Osteoblast (primary cell): ENCODE data around the gene SLC6A13. TPM values are rescaled to one million over a fixed set of nuclear protein-coding genes. Genes with fewer than 3 reads are reported as not detected.

Experiments used
- DNase-seq: peaks from one replicate; pipeline ENCODE4 v3.0.0; 2011; ENCODE audit warnings: low spot score, mixed read lengths; ENCODE audit not compliant: insufficient read length; ENCODE audit errors: missing footprints
- H2AFZ ChIP-seq: 2 replicates; pipeline ENCODE4 v1.6.0; 2011; ENCODE audit warnings: mild to moderate bottlenecking, low read length
- H3K27ac ChIP-seq: 2 replicates; pipeline ENCODE4 v1.5.1; 2011; ENCODE audit warnings: mild to moderate bottlenecking, low read depth, low read length, moderate library complexity
- H3K27me3 ChIP-seq: 2 replicates; pipeline ENCODE4 v1.6.0; 2012; ENCODE audit warnings: mild to moderate bottlenecking, control low read depth, inconsistent platforms, low read length, moderate library complexity; ENCODE audit not compliant: insufficient read depth
- H3K36me3 ChIP-seq: 2 replicates; pipeline ENCODE4 v1.5.1; 2011; ENCODE audit warnings: mild to moderate bottlenecking, low read length, control low read depth, moderate library complexity; ENCODE audit not compliant: insufficient read depth
- H3K4me1 ChIP-seq: 2 replicates; pipeline ENCODE4 v1.5.1; 2011; ENCODE audit warnings: mild to moderate bottlenecking, low read length, control low read depth, moderate library complexity; ENCODE audit not compliant: insufficient read depth
- H3K4me2 ChIP-seq: 2 replicates; pipeline ENCODE4 v1.6.0; 2011; ENCODE audit warnings: mild to moderate bottlenecking, low read length; ENCODE audit not compliant: insufficient read depth
- H3K4me3 ChIP-seq: fragments of 200-600 bp; sonication (generic); 3 replicates; pipeline ENCODE4 v1.5.1; 2012; ENCODE audit warnings: mild to moderate bottlenecking, low read length, inconsistent platforms; ENCODE audit not compliant: insufficient read depth
- H3K79me2 ChIP-seq: 2 replicates; pipeline ENCODE4 v1.6.0; 2012; ENCODE audit warnings: mild to moderate bottlenecking, low read length, control low read depth, inconsistent platforms; ENCODE audit not compliant: insufficient read depth
- H3K9me3 ChIP-seq: 2 replicates; pipeline ENCODE4 v1.5.1; 2011; ENCODE audit warnings: low read depth, low read length, control low read depth
- H4K20me1 ChIP-seq: 2 replicates; pipeline ENCODE4 v1.6.0; 2012; ENCODE audit warnings: mild to moderate bottlenecking, low read length, control low read depth; ENCODE audit not compliant: insufficient read depth
- CTCF ChIP-seq: IDR thresholded peaks from 2 replicates; pipeline ENCODE4 v1.5.1; 2011; ENCODE audit warnings: mild to moderate bottlenecking, low read depth, low read length, moderate library complexity; ENCODE audit errors: extremely low read depth
- total RNA-seq: library from RNA; depleted of rRNA; stranded (reverse); fragments of >200 nt; gene quantifications from 2 replicates; pipeline ENCODE4 v1.2.3, GENCODE V29; 2012

The SLC6A13 gene
- total RNA-seq, 1 donor = not detected

GRCh38 chr12:256958-257357, 5.7 kb downstream of the SLC6A13 start:
- H3K27ac ChIP-seq = no peak overlapping the region
- peaks cover 56% of the 10 kb centered on the region for H3K27me3 ChIP-seq
- no peaks in the 10 kb centered on the region for H3K9me3 ChIP-seq
- H2AFZ ChIP-seq = no peak overlapping the region
- no peaks in the 10 kb centered on the region for H3K79me2 ChIP-seq
- no peaks in the 10 kb centered on the region for H3K4me1 ChIP-seq
- no peak for DNase-seq
- H3K4me2 ChIP-seq = no peak overlapping the region
- TF ChIP-seq CTCF = no peak
- H3K36me3 ChIP-seq = no peaks in the 10 kb centered on the region
- H4K20me1 ChIP-seq = no peaks in the 10 kb centered on the region
- no peak overlapping the region for H3K4me3 ChIP-seq

GRCh38 chr12:256225-256624, 6.4 kb downstream of the SLC6A13 start:
- Histone ChIP-seq H3K27me3 (peaks cover 51% of the 10 kb centered on the region), H3K4me1 (no peaks in the 10 kb centered on the region), H3K27ac (no peak overlapping the region), H3K4me3 (no peak overlapping the region), H3K9me3 (no peaks in the 10 kb centered on the region), H3K4me2 (no peak overlapping the region), H3K79me2 (no peaks in the 10 kb centered on the region), H2AFZ (no peak overlapping the region), H3K36me3 (no peaks in the 10 kb centered on the region), H4K20me1 (no peaks in the 10 kb centered on the region)
- no peak for TF ChIP-seq CTCF
- DNase-seq = no peak

- no peaks in the 10 kb centered on the region for H3K4me1 ChIP-seq
- H3K9me3 ChIP-seq = no peaks in the 10 kb centered on the region
- H3K4me2 ChIP-seq = no peak overlapping the region
- H3K36me3 ChIP-seq = no peaks in the 10 kb centered on the region
- peaks cover 41% of the 10 kb centered on the region for H3K27me3 ChIP-seq
- no peak for DNase-seq
- H3K4me3 ChIP-seq = no peak overlapping the region
- no peak overlapping the region for H3K27ac ChIP-seq
- no peaks in the 10 kb centered on the region for H3K79me2 ChIP-seq
- H4K20me1 ChIP-seq = no peaks in the 10 kb centered on the region
- TF ChIP-seq CTCF = no peak
- no peak overlapping the region for H2AFZ ChIP-seq
These were observed 7.7 kb downstream of the SLC6A13 start for GRCh38 chr12:254912-255311.

DNA sequence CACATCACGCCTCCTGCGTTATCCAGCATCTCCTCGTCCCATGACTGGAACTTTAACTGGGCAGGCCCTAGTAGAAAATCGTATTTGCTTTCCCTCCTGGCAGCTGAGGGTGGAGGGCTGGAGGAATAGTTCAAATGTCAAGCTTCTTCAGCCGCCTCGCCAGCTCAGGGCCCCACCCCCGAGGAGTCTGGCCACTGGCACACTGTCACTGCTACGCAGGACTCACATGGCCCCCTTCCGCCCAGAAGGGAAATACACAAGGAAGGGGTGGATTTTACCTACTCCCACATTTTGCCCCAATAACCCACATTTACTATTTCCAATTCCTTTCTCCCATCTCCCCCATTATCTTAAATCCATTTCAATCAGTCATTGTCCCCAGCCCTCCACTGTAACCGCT, 8.6 kb downstream of the SLC6A13 start:
- Histone ChIP-seq H3K4me2 (no peak overlapping the region), H2AFZ (no peak overlapping the region), H3K4me3 (no peak overlapping the region), H3K79me2 (no peaks in the 10 kb centered on the region), H3K27ac (no peak overlapping the region), H3K9me3 (no peaks in the 10 kb centered on the region), H3K4me1 (no peaks in the 10 kb centered on the region), H4K20me1 (no peaks in the 10 kb centered on the region), H3K27me3 (peaks cover 37% of the 10 kb centered on the region), H3K36me3 (no peaks in the 10 kb centered on the region)
- TF ChIP-seq CTCF = no peak
- DNase-seq = no peak
